ENCODE data around the gene SLC44A4. TPM values are rescaled to one million over a fixed set of nuclear protein-coding genes. Genes with fewer than 3 reads are reported as not detected.

SLC44A4 gene
- 0.04 and 0.12 TPM in 2 replicates for polyA plus RNA-seq (2011; rRNA removed)
- polyA minus RNA-seq (2011; rRNA and poly(A)+ RNA removed): 0.09 and 0.26 TPM in 2 replicates

DNA sequence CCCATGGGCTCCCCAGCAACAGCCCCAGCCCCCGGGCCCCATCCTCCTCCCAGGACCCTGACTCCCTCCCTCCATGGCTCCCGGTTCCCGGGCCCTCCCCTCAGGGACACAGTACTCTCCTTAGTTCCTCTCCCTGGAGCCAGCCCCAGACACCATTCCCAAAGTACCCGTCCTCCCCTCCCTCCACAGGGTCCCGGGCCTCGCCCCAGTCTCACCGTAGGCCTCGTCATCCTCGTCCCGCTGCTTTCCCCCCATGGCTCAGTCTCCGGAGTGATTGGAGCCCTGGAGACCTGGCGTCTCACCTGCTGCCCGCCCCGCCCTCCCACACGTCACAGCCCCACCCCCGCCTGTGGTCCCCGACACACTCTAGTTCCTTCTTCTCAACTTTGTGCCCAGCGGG is at the start of gene SLC44A4:
TSS of gene SLC44A4 (minus strand) at position 272 of the 400 bp plus-strand sequence. CDS start at position 255, 17 bp downstream.
- Histone ChIP-seq H3K27ac (ENCODE audit: low read depth, low read length) (no peak within 1 kb of the TSS), H3K9me3 (ENCODE audit: control insufficient read depth, insufficient read depth, low read length) (no peaks in the 10 kb centered on the region), H3K4me3 (ENCODE audit: low read depth, low read length) (no peak within 1 kb of the TSS), H3K27me3 (ENCODE audit: control insufficient read depth, insufficient read depth, low read length) (no peaks in the 10 kb centered on the region)
- TF ChIP-seq, protein P1, sequence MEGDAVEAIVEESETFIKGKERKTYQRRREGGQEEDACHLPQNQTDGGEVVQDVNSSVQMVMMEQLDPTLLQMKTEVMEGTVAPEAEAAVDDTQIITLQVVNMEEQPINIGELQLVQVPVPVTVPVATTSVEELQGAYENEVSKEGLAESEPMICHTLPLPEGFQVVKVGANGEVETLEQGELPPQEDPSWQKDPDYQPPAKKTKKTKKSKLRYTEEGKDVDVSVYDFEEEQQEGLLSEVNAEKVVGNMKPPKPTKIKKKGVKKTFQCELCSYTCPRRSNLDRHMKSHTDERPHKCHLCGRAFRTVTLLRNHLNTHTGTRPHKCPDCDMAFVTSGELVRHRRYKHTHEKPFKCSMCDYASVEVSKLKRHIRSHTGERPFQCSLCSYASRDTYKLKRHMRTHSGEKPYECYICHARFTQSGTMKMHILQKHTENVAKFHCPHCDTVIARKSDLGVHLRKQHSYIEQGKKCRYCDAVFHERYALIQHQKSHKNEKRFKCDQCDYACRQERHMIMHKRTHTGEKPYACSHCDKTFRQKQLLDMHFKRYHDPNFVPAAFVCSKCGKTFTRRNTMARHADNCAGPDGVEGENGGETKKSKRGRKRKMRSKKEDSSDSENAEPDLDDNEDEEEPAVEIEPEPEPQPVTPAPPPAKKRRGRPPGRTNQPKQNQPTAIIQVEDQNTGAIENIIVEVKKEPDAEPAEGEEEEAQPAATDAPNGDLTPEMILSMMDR (IDR thresholded peaks at IDR 0.05; ENCODE audit: low read depth, low read length): no peak
- ChIA-PET CTCF (no interaction called here), POLR2A (no interaction called here)
- DNase-seq (ENCODE audit: low read depth, low spot score): no peak

DNA sequence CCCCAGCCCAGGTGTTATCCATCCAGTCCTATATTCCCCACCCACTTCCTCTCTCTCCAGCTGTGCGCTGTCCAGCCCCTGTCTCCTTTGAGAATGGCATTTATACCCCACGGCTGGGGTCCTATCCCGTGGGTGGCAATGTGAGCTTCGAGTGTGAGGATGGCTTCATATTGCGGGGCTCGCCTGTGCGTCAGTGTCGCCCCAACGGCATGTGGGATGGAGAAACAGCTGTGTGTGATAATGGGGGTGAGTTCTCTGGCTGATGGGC is 49.8 kb upstream of the SLC44A4 start:
- no peak overlapping the region for H3K4me3 ChIP-seq (ENCODE audit: low read depth, low read length)
- H3K27me3 ChIP-seq (ENCODE audit: control insufficient read depth, insufficient read depth, low read length): peaks cover 3% of the 10 kb centered on the region
- DNase-seq (ENCODE audit: low read depth, low spot score): no peak
- H3K27ac ChIP-seq (ENCODE audit: low read depth, low read length): no peak overlapping the region
- ChIA-PET POLR2A (no interaction called here), CTCF (no interaction called here)
- no peaks in the 10 kb centered on the region; the same call in 1 of the 2 replicates for H3K9me3 ChIP-seq (ENCODE audit: control insufficient read depth, insufficient read depth, low read length)
- TF ChIP-seq, protein P1 (IDR thresholded peaks at IDR 0.05; ENCODE audit: low read depth, low read length): no peak

DNA sequence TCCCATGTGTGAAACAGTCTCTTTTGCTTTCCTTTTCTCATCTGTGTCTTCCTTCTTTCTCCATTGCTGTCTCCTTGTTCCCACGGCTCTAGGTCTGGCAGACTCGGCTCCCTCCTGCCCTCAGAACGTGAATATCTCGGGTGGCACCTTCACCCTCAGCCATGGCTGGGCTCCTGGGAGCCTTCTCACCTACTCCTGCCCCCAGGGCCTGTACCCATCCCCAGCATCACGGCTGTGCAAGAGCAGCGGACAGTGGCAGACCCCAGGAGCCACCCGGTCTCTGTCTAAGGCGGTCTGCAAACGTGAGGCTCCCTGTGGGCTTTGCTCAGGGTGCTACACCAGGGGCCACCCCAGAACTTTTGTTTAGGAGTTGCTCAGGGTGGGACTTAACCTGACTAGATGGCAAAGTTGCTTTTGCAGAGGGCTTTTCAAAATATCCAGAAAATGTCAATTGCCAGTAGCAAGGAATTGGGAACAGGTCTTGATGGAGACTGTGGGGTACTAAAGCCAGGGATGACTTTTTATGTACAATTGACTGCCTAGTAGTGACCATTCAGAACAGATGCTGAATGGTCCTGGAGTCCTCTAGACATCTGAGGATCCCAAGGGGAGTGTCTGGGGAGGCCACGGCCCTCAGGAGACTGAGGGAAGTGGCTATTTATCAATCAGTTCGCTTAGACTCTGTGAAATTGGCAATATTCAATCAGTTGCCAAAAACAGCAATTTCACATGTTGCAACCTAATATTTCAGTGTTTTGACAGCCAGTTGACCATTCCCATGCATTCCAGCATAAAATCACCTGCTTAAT is 49.3 kb upstream of the SLC44A4 start:
- Histone ChIP-seq H3K4me3 (ENCODE audit: low read depth, low read length) (no peak overlapping the region), H3K9me3 (ENCODE audit: control insufficient read depth, insufficient read depth, low read length) (no peaks in the 10 kb centered on the region; the same call in 1 of the 2 replicates), H3K27ac (ENCODE audit: low read depth, low read length) (no peak overlapping the region), H3K27me3 (ENCODE audit: control insufficient read depth, insufficient read depth, low read length) (peaks cover 3% of the 10 kb centered on the region)
- POLR2A ChIA-PET: no interaction called here
- no peak for DNase-seq (ENCODE audit: low read depth, low spot score)
- TF ChIP-seq, protein P1 (IDR thresholded peaks at IDR 0.05; ENCODE audit: low read depth, low read length): no peak
- CTCF ChIA-PET: no interaction called here

DNA sequence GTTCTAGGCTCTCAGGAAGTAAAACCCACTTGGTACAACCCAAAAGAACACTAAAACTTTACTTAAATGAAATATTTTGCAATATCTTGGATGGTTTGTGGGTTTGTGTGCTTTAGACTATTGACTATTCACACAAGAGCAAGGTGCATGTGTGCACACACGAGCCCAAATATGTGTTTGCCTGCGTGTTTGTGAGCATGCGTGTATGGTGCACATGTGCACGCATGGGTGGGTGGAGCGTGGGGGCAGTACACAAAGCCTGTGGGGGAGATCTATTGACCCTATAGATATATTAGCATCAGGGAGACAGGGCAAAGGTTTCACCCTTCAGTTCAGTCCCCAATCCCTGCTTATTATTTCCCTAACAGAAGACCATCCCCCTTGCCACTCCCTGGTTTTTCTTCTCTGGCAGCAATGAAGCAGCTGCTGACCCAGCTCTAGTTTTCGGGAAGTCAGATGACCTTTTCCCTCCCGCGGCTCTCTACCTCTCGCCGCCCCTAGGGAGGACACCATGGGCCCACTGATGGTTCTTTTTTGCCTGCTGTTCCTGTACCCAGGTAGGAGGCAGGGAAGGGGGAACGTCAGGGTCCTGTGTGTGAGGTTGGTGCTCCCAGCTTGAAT is 48.6 kb upstream of the SLC44A4 start, which contains the start of gene C2:
TSS of gene C2 (plus strand) at position 476 of the 621 bp plus-strand sequence. CDS start at position 512, 36 bp downstream.
- TF ChIP-seq, protein P1 (IDR thresholded peaks at IDR 0.05; ENCODE audit: low read depth, low read length): no peak
- CTCF ChIA-PET: no interaction called here
- no peak within 1 kb of the TSS for H3K4me3 ChIP-seq (ENCODE audit: low read depth, low read length)
- POLR2A ChIA-PET: no interaction called here
- DNase-seq (ENCODE audit: low read depth, low spot score): no peak
- H3K9me3 ChIP-seq (ENCODE audit: control insufficient read depth, insufficient read depth, low read length): no peaks in the 10 kb centered on the region; the same call in 1 of the 2 replicates
- peaks cover 3% of the 10 kb centered on the region for H3K27me3 ChIP-seq (ENCODE audit: control insufficient read depth, insufficient read depth, low read length)
- H3K27ac ChIP-seq (ENCODE audit: low read depth, low read length): no peak within 1 kb of the TSS

DNA sequence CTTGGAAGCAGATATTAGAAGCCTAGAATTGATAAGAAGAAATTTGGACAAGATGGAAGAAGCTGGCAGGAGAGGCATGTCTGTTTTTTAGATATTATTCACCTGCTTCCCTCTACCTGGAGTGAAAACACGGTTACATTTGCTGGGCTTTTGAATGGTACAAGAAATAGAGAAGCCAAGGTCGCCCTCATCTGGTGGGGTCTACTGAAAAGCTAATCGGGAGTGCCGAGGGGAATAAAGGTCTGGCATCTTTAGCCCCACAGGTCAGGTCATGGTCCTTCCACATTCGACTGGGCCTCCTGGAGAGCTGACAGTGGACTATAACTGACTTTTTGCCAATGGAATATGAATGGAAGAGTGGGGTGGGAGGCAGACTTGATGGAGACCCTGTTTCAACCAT is 44.1 kb upstream of the SLC44A4 start:
- no peak overlapping the region for H3K27ac ChIP-seq (ENCODE audit: low read depth, low read length)
- TF ChIP-seq, protein P1 (IDR thresholded peaks at IDR 0.05; ENCODE audit: low read depth, low read length): no peak; the same call in 1 of the 2 replicates
- H3K4me3 ChIP-seq (ENCODE audit: low read depth, low read length): no peak overlapping the region
- POLR2A ChIA-PET: no interaction called here
- CTCF ChIA-PET: interaction anchor here (0.7 kb wide), 1 partner anchor 29 kb away, joined by 3 read pairs; no protein-coding TSS in a partner anchor
- peaks cover 3% of the 10 kb centered on the region for H3K27me3 ChIP-seq (ENCODE audit: control insufficient read depth, insufficient read depth, low read length)
- H3K9me3 ChIP-seq (ENCODE audit: control insufficient read depth, insufficient read depth, low read length): no peaks in the 10 kb centered on the region; the same call in 1 of the 2 replicates
- no peak for DNase-seq (ENCODE audit: low read depth, low spot score)
